ENCODE measurements around the gene ALDH2.

DNA sequence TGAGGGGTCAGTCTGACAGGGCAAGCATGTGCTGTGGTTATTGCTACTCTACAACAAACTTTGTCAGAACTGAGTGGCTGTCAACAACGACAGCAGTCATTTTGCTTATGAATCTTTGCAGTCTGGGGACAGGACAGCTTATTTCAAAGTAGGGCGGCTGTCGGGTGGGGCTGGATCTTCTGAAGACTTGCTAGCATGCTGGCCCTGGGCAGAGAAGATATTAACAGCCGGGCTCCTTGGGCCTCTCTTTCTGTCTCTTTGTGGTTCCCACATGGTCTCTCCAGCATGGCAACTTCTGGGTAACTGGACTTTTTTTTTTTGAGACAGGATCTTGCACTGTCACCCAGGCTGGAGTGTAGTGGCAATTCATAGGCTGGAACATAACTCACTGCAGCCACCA lies 33.9 kb upstream of the ALDH2 start:
- TF ChIP-seq CTCF (IDR thresholded peaks at IDR 0.05; ENCODE audit: low read depth, low read length, poor library complexity, severe bottlenecking) (no peak), EZH2phosphoT487 (IDR thresholded peaks at IDR 0.05; ENCODE audit: borderline replicate concordance, low read length) (no peak)

Data from DOHH2 (cell line).